ENCODE data around the gene SLC6A6.

DNA sequence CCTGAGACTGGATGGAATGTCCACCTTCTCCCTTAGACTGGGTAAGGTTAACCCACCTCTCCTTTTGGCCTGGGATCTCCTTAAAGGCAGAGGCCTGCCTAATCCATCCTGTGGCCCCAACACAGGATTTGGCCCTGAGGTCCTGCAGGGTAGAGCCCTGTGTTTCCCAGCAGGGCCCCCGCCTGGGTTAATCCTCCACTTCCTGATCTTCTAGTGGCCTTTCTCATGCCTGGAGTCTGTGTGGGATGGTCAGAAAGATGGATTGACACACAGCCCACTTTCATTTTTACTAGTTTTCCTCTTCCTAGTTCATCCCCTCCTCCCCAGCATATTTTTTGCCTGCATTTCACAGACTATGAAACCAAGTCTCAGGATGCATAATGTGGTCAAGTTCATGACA, 48.9 kb upstream of the SLC6A6 start:
- no peak for TF ChIP-seq EZH2 (IDR thresholded peaks at IDR 0.05; ENCODE audit: borderline replicate concordance, low read depth, low read length, severe bottlenecking)
- TF ChIP-seq, protein P1, sequence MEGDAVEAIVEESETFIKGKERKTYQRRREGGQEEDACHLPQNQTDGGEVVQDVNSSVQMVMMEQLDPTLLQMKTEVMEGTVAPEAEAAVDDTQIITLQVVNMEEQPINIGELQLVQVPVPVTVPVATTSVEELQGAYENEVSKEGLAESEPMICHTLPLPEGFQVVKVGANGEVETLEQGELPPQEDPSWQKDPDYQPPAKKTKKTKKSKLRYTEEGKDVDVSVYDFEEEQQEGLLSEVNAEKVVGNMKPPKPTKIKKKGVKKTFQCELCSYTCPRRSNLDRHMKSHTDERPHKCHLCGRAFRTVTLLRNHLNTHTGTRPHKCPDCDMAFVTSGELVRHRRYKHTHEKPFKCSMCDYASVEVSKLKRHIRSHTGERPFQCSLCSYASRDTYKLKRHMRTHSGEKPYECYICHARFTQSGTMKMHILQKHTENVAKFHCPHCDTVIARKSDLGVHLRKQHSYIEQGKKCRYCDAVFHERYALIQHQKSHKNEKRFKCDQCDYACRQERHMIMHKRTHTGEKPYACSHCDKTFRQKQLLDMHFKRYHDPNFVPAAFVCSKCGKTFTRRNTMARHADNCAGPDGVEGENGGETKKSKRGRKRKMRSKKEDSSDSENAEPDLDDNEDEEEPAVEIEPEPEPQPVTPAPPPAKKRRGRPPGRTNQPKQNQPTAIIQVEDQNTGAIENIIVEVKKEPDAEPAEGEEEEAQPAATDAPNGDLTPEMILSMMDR (IDR thresholded peaks at IDR 0.05; ENCODE audit: borderline replicate concordance, extremely low read depth, low read length, poor library complexity, severe bottlenecking) = no peak
